Renal cortical epithelial cell (primary cell): ENCODE results near the gene NUB1. TPM values are rescaled to one million over a fixed set of nuclear protein-coding genes. Genes with fewer than 3 reads are reported as not detected.

Experiments used
- DNase-seq: peaks from one replicate; pipeline ENCODE4 v3.0.0-alpha.2; 2011; ENCODE audit warnings: low read depth
- total RNA-seq: library from RNA; depleted of rRNA; stranded (reverse); fragments of >200 nt; gene quantifications from 2 replicates; pipeline ENCODE4 v1.2.3, GENCODE V29; 2014

Gene NUB1
- total RNA-seq, 1 donor from 2014 or later, result 53.6 TPM

GRCh38 chr7:151389096-151389767 is 47.6 kb downstream of the NUB1 start:
- no peak for DNase-seq

- no peak for DNase-seq
These were observed 48.4 kb downstream of the NUB1 start for GRCh38 chr7:151389768-151390597.

- no peak for DNase-seq
These were observed 49.2 kb downstream of the NUB1 start for GRCh38 chr7:151390598-151391357.

GRCh38 chr7:151391358-151391730 is 49.7 kb downstream of the NUB1 start:
- no peak for DNase-seq

- no peak for DNase-seq
These were observed 50.4 kb downstream of the NUB1 start for GRCh38 chr7:151392002-151392401.

- DNase-seq, result no peak
These were observed 50.8 kb downstream of the NUB1 start for GRCh38 chr7:151392426-151392825.

GRCh38 chr7:151393031-151393977 is 51.7 kb downstream of the NUB1 start:
- no peak for DNase-seq

- no peak for DNase-seq
These were observed 52.7 kb downstream of the NUB1 start for GRCh38 chr7:151394076-151395035.

- no peak for DNase-seq
These were observed 53.4 kb downstream of the NUB1 start for GRCh38 chr7:151395036-151395367.

- DNase-seq, result no peak
These were observed 54.8 kb downstream of the NUB1 start for GRCh38 chr7:151396328-151396970.

- no peak for DNase-seq
These were observed 55.4 kb downstream of the NUB1 start for GRCh38 chr7:151397026-151397425.

GRCh38 chr7:151398446-151399304 is 57.1 kb downstream of the NUB1 start:
- DNase-seq, result no peak

GRCh38 chr7:151399305-151399601 is 57.6 kb downstream of the NUB1 start:
- DNase-seq, result no peak

- no peak for DNase-seq
These were observed 58.3 kb downstream of the NUB1 start for GRCh38 chr7:151399906-151400305.

GRCh38 chr7:151400626-151401315 is 59.2 kb downstream of the NUB1 start:
- DNase-seq, result peak; percentile 11

GRCh38 chr7:151402029-151402835 is 60.6 kb downstream of the NUB1 start:
- no peak for DNase-seq

- DNase-seq, result peak; percentile 15
These were observed 62.2 kb downstream of the NUB1 start for GRCh38 chr7:151403764-151404163.
